Embryonic facial prominence (tissue), 1 donor: Measurements from ENCODE around the gene GPR135.

ENCODE experiments used
- DNase-seq: peaks from one replicate; pipeline ENCODE4 v3.0.0-alpha.2; 2016; ENCODE audit errors: extremely low spot score

Gene GPR135, protein sequence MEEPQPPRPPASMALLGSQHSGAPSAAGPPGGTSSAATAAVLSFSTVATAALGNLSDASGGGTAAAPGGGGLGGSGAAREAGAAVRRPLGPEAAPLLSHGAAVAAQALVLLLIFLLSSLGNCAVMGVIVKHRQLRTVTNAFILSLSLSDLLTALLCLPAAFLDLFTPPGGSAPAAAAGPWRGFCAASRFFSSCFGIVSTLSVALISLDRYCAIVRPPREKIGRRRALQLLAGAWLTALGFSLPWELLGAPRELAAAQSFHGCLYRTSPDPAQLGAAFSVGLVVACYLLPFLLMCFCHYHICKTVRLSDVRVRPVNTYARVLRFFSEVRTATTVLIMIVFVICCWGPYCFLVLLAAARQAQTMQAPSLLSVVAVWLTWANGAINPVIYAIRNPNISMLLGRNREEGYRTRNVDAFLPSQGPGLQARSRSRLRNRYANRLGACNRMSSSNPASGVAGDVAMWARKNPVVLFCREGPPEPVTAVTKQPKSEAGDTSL

DNA sequence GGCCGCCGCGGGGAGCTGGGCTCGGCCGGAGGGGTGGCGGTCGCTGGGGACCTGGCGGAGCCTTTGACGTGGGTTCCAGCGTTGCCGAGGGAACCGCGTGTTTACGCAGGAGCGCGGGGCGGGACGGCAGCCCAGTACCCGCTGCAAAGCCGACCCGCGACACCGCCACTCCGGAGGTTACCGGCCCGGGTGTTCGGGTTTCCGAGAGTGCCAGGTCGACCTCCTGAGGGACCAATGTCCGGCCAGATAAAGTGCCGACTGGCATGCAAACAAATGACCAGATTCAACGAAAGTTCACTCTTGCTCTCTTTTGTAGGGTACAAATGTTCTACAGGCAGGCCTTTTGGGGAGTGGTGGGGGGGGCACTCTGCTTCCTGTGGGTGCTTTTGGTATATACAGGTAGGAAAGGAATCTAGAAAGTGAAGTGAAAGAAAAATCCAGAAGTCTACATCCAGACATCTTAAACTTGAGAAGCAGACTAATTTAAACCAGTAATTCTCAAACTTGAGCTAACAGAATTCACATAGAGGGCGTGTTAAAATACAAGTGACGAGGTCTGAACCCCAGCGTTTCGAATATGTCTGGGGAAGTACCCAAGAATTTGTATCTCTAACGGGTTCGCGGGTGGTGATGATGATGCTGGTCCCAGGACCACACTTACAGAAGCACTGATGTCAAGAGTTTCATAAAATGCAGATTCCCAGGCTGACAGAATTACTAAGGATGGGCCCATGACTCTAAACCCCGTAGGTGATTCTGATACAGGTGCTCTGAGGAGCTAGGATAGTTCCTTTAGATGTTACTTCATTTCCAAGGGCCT lies at the start of gene GPR135:
Gene GPR135 (minus strand): TSS at position 65 of the 820 bp plus-strand sequence. CDS start 154 bp downstream, outside the sequence.
- no peak for DNase-seq

DNA sequence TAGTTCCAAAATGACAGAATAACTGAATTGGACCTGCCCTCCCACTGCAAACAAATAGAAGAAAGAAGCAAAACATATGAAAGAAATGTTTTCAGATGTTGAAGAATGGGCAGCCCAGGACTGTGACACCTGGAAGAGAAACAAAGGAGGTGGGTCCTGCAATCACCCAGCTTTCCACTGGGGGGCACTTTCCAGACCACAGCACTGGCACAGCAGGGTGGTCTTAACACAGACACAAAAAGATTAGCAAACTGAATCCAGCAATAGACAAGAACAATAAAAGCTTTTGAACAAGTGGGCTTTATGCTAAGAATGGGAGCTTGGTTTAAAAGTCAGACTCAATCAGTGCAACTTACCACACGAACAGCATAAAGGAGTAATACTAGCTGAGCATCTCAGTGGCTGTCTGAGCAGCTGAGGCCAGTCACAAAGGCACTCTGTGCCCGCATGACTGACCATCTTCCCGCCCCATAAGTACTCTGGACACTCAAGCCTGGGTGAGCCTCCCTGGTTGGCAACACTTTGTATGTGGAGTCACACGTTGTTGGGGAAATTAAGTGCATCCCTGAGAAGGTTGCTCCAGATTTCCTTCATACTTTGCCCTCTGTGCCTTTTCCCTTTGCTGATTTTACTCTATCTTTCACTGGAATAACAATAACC lies 46.9 kb upstream of the GPR135 start:
- DNase-seq = no peak

DNA sequence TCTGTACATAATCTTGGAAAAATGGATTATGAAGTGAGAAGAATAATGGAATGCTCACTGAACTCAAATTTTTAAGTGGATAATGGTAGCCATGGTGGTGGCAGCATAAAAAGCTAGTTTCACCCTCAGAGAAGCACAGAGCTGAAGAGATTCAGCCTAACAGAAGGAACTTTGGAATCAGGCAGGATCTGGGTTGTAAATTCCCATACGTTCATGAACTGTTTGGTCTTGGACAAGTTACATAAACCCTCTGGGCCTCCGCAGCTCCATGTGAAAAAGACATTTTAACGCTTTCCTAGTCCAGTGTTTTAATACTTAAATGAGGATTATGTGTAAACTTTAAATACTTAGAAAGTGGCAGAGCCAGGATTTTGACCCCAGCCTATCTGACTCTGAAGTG lies 45.8 kb upstream of the GPR135 start:
- DNase-seq = no peak

DNA sequence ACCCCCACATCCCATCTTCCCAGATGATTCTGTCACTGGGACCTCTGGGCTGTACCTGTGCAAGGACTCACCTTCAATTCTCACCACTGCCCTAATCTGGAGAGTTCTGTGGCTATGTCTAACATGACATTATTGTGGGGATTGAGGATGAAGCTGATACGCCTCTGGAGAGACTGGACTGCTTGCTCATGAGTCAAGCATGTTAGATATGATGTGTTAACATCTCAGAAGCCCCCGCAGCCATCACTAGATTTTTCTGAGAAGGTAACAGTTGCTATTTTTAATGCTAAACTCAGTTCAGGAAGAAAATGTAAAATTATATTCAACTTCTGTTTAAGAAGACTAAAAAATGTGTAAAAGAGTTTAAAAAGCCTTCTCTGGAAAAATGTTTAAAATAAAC lies 44.8 kb upstream of the GPR135 start:
- DNase-seq = no peak

DNA sequence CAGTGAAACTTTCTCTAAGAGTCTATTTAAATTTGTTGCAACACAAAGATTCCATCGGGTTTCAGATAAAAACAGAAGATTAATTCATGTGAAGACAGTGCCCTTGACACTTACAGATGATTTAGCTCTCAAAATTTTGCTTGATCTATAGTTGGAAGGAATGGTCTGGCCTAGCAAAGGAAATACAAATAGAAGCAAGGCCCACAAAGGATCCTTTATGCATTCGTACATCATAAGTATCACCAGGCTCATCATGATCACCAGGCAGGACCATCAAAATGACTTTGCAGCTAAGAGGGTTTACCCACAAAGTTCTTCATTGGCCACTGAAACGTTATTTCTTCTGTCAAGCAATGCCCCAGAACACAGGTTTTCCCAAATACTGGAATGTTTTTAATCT lies 43.9 kb upstream of the GPR135 start:
- no peak for DNase-seq

DNA sequence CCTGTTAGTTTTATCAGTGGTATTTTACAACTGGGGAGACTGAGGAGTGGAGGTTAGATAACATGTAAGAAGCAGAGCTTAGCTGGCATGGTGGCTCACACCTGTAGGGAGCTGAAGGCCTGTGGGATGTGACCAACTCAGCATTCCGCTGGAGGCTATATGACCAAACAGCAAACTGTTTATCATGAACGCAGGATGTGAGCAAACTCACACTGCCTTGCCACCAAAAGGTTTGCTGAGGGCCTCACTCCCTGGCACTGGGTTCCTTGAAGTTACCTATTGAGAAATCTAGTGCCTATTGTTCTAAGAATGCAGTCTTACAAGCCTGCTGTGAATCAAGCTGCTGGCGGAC lies 42.5 kb upstream of the GPR135 start:
- DNase-seq = no peak

DNA sequence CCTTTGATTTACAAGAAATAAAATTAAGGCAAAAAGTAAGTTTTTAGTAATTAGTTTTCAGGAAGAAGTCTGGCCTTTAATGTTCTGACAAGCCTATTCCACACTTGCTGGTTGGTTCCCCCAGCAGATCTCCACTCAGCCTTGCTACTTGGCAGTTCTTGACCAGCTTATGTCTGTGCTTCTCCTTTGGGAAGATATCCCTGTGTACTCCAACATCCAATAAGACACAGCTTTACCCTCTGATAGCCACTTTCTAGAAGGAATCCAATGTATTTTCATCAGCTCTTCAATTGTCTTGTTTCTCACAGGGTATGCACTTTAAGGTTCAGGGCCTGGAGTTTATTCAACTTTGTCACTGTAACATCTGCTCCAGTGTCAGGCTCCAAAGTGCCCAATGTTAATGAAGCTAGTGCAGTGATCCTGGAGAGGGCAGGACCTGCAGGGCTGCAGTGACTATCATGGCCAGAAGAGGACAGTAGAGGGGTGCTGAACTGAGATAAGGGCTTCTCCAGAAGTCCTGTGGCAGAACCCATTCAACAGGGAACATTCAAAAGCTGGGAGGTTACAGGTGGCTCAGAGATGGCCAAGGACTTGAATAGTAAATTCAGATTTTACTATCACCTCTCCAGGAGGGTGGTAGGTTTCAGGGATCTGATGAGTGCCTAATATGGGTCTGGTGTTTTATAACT lies 42.0 kb upstream of the GPR135 start:
- DNase-seq = no peak

DNA sequence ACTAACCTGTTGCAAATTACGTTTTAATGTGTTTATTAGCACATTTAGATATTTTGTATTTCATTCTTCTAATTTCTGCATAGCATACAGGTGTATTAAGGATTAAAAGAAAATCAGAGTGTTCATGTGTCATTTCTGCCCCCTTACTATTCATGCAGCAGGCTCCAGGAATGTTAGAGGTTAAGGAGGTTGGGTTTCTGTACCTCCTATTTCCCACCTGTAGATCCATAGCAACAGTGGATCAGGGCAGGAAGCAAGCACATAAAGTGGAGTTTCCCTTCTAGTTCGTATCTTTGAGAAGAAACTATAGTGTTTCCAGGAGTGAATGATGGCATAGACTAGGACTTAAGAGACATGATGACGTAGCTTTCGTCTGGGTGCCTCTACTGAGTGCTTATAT lies 38.1 kb upstream of the GPR135 start:
- DNase-seq = no peak

DNA sequence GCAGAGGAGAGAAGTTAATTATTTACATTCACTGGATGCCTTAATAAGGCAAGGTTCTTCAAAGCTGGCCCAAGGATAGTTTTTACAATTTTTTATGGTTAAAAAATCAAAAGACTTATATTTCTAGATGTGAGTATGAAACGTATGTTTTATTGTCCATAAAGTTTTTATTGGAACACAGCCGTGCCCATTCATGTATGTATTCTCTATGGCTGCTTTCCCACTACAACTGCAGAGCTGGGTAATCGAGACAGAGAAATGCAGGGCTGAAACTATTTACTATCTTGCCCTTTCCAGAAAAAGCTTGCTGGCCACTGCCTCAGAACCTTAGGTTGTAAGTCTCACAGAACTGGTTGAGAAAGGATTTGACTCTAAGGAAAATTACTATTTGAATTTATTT lies 35.6 kb upstream of the GPR135 start:
- no peak for DNase-seq

DNA sequence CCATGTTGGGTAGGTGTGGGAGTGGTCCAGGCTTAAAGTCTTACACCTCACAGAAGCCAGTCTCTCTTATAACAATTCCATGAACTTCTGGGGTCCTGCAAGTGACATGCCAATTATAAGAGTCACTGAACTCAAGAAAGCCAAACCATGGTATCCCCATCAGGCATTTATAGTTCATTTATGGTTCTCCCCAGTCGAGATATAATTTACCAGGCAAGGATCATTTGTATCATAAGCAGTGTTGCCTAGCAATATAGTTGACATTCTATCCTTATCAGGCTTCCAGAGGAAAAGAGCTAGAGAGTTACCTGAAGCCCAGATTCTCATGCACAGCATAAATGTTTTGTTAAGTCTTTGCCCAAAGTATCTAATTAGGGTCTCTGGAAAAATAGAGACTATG lies 27.2 kb upstream of the GPR135 start:
- DNase-seq = no peak

DNA sequence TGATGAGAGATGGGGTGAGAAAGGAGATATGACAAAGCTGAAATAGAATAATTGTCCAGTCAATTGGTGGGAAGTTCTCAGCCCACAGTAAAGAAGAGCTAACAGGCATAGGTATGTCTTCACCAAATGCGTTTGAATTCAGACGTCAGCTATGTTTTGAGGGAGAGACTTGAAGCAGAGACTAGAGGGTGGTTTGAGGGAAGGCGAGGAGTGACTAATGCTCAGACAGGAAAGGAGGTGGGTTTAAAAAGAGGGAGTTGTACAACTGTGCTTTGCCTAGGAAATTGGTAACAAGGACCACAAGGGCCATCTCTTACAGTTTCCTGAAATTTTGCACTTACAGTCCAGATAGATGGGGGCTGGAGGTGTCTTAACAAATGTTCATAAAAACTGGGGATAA lies 25.6 kb upstream of the GPR135 start:
- DNase-seq = no peak

DNA sequence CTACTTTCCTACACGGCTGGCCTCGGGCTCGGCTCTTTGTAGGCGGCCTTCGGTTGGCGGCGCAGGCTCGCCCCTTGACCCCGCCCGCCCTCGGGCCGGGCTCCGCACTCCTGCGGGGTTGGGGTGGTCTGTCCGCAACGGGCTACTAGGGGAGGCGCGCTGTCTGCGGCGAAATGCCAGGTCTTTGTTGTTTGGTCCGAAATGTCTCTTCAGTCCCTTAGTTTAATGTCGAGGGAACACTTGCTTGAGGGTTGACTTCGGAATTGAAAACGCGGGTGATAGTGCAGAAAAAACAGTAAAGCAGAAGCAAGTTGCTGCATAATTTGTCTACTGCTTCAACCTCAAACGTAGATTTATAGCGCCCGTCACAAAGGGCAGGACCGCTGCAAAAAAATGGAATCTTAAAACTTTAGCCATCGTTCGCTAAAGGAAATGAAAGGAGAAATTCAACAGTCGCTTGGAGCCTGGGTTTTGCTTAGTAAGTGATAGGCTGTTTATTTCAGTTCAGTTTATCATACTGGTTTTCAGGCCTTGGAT lies 19.5 kb upstream of the GPR135 start:
- no peak for DNase-seq

DNA sequence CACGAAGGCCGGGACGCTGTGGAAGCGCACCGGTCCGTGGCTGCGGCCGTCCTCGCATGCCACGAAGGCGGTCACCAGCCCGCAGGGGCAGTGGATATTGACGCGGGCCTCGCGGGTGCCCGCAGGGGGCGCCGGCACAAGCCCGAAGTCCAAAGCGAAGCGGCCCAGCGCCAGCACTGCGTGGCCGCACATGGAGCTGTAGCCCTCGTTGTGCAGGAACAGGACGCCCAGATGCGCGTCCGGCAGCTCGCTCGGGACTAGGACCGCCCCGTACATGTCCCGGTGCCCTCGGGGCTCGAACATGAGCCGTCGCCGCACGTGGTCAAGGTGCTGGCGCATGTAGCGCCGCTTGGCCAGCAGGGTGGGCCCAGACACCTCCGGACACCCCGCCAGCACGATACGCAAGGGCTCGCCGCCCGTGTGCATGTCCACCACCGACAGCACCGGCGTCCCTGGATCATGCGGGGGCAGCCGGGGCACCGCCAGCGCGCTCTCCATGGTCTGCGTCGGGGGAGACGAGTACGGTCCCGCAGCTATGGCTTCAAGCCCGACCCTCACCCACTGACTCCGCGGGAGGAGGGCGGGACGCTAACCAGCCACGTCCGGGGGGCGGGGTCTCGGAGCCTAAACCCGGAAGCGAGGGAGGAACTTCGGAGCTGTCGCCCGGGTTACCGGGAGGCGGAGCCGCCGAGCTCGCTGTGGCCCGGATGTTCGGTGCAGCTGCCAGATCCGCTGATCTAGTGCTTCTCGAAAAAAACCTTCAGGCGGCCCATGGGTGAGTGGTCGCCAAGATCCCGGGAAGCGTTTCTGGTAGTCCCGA lies 18.8 kb upstream of the GPR135 start, which contains the start of the genes JKAMP and L3HYPDH:
Gene JKAMP (plus strand): TSS at position 699 of the 820 bp plus-strand sequence. CDS start 73 bp downstream, at position 772.
Gene L3HYPDH (minus strand): TSS at position 590 of the 820 bp plus-strand sequence. CDS start 92 bp downstream, at position 498.
- DNase-seq = peak; percentile 91

DNA sequence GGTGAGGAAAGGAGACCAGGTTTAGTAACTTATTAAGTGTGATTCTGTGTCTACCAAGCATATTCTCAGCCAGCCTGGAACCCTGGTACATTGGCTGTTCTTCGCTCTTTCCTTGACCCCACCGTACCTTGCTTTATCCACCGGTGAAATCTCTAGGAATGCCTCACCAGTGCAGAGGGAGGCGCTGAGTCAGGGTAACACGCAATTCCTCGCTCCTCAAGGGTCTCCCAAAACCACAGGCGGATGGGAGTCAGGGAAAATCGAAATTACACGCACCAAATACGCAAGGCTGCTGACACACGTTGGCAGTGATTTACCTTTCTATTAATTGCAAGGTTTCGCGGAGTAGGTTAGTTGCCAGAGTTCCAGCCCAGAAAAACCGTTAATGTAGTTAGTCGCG lies 18.2 kb upstream of the GPR135 start:
- no peak for DNase-seq

DNA sequence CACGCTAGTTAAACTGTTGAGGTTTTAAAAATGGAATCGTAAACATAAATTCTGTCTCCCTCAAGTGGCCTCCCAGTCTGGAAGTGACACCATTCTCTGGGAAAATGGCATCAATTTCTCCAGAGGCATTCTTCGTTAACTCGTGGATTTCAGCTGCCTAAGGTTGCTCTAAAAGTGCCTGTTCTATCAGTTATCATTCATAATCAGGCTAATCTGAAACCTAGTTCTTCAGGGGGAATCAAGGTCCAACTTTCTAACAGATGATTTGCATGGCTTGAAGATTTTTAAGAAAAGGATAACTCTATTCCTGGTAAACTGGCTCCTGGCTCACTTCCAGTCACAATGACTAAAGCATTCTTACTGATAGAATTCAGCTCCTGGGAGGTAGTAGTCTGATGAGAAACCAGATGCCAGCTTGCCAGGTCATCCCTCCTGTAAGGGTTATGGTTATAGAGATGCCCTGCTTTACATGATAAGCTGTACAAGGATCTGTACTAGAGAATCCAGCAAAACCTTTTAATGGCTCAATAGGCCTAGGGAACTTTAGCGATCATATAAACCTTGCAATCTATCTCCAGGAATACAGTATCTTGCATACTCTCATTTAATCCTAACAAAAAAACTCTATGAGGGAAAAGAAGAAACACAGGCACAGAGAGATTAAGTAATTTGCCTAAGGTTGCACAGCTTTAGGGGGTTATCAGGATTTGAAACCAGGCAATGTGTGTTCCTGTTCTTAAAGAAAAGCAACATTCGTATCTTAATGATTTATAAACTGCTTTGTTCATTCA lies 17.6 kb upstream of the GPR135 start:
- DNase-seq = no peak

DNA sequence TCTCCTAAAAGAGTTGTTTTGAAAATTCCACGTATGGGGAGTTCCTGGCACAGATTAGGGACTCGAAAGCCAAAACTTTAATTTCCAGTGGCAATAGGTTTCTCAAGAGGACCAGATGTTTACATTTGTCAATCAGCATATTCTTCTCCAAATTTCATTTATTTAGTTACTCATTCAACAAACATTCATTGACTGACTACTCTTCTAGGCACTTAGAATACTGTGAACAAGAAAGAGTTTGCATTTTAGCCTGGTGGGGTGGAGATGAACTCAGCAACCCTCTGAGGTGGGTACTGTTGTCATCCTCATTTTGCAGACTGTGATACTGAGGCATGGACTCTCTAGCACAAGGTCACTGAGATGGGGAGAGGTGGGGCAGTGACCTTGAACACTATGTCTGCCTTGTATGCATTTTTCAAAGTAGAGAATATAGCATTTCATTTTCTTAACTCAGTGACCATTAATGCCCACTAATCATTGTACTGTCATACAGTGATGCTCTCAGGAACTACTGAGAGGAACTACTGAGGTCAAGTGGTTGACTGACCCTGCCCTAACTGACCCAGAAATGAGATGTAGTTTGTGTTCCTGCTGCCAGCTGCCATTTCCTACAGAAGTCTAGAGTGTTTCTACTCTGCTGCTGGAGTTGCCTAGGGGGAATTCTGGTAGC lies 16.8 kb upstream of the GPR135 start:
- no peak for DNase-seq

DNA sequence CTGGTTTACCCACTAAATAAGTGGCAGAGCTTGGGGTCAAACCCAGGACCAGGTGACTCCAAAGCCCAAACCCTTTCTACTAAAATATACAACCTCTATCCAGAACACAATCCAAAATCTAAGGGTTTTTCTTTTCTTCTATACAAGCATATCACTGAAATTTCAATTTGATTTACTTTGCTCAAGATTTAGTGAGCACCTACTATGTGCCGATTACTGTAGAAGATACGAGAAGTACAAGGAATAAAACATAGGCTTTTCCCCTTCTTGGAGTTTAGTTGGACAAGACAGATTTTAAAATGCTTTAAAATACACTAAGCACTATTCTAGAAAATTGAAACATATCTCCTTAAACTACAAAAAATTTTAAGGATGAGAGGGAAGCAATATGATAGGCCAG lies 16.2 kb upstream of the GPR135 start:
- DNase-seq = no peak

DNA sequence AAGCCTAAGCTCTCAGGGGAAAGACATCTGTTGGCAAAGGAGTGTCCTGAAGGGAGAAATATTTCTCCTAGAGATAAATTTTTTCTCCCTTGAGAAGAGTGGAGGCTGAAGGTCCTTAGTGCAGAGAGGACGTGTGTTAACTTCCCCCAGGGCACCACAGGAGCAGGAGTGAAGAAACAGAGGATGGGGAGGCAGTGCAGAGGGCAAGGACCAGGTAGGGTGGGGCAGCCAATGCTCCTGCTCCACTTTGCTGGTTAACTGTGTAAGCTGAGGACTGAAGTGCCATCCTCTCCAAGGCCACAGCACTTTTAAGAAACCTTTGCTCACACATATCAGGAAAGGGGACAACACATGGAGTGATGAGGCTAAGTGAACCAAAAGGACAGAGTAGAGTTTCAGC lies 15.0 kb upstream of the GPR135 start:
- no peak for DNase-seq

DNA sequence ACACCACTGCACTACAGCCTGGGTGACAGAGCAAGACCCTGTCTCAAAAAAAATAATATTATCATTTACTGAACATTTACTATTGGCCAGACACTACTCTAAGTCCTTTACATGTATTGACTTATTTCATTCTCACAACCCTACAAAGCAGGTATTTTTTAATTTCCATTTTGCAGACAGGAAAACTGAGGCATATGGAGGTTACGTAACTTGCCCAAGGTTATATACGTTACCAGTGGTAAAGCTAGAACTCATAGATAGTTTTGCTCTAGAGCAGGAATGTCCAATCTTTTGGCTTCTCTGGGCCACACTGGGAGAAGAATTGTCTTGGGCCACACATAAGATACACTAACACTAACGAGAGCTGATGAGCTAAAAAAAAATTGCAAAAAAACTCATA lies 13.4 kb upstream of the GPR135 start:
- DNase-seq = no peak
